Renal cortex interstitium (tissue), 3 donors: ENCODE data around the gene LRRC3C. TPM values are rescaled to one million over a fixed set of nuclear protein-coding genes. Genes with fewer than 3 reads are reported as not detected.

Experiments
- polyA plus RNA-seq, 3 donors: library from polyadenylated mRNA; unstranded; fragments of 120-200 nt; gene quantifications; one replicate each; pipeline ENCODE4 v1.2.1, GENCODE V29; 2013; ENCODE audit not compliant: insufficient read length in 3 of 3

LRRC3C gene
- polyA plus RNA-seq, 3 donors: 0.11 TPM; not detected in 2

Other genes with a start within 250 kb of the LRRC3C start
- gene PGAP3, start 239.7 kb upstream of the LRRC3C start, polyA plus RNA-seq: 10 to 100 TPM; 32.1 to 50.8 (median 37.2) TPM
- 100 to 1,000 TPM; 158 to 183 (median 165) TPM for gene ERBB2, start 227.7 kb upstream of the LRRC3C start, polyA plus RNA-seq
- 10 to 100 TPM; 31.9 to 34.9 (median 34.8) TPM for gene MIEN1, start 197.2 kb upstream of the LRRC3C start, polyA plus RNA-seq
- 10 to 100 TPM; 32.3 to 58.0 (median 36.9) TPM for gene GRB7, start 189.8 kb upstream of the LRRC3C start, polyA plus RNA-seq
- gene IKZF3, start 63.4 kb upstream of the LRRC3C start, polyA plus RNA-seq: under 1 TPM; 0.11 to 0.30 (median 0.23) TPM
- not detected for gene ZPBP2, start 59.5 kb upstream of the LRRC3C start, polyA plus RNA-seq
- gene GSDMB, start 9.1 kb upstream of the LRRC3C start, polyA plus RNA-seq: 10 to 100 TPM; 11.8 to 27.9 (median 13.8) TPM
- gene ORMDL3, start 131 bp upstream of the LRRC3C start, polyA plus RNA-seq: 10 to 100 TPM; 87.8 to 92.0 (median 88.8) TPM
- 1 to 10 TPM in 2 of 3 donors, under 1 TPM in 1; 0.64 to 2.8 (median 2.5) TPM for gene GSDMA, start 35.3 kb downstream of the LRRC3C start, polyA plus RNA-seq
- gene PSMD3, start 53.1 kb downstream of the LRRC3C start, polyA plus RNA-seq: 100 to 1,000 TPM; 109 to 129 (median 110) TPM
- gene CSF3, start 87.7 kb downstream of the LRRC3C start, polyA plus RNA-seq: not detected
- 100 to 1,000 TPM in 2 of 3 donors, 10 to 100 TPM in 1; 97.1 to 139 (median 105) TPM for gene MED24, start 126.7 kb downstream of the LRRC3C start, polyA plus RNA-seq
- gene THRA, start 135.2 kb downstream of the LRRC3C start, polyA plus RNA-seq: 10 to 100 TPM; 46.9 to 57.1 (median 51.1) TPM
- gene NR1D1, start 172.9 kb downstream of the LRRC3C start, polyA plus RNA-seq: 1 to 10 TPM; 3.2 to 4.7 (median 3.7) TPM
- gene MSL1, start 194.2 kb downstream of the LRRC3C start, polyA plus RNA-seq: 100 to 1,000 TPM; 149 to 176 (median 160) TPM
- gene CASC3, start 212.8 kb downstream of the LRRC3C start, polyA plus RNA-seq: 100 to 1,000 TPM in 2 of 3 donors, 10 to 100 TPM in 1; 97.9 to 112 (median 109) TPM
- 10 to 100 TPM in 1 of 3 donors, 1 to 10 TPM in 2; 8.0 to 11.5 (median 9.0) TPM for gene RAPGEFL1, start 249.7 kb downstream of the LRRC3C start, polyA plus RNA-seq